AG08395 (cell line): ENCODE results near the gene RCOR1.

Experiments used
- DNase-seq: peaks from one replicate; pipeline ENCODE4 v3.0.0; 2012; ENCODE audit warnings: mixed read lengths, low spot score

Gene RCOR1

GRCh38 chr14:102678394-102678793 lies 85.9 kb downstream of the RCOR1 start:
- no peak for DNase-seq

GRCh38 chr14:102683399-102684297 lies 91.2 kb downstream of the RCOR1 start:
- no peak for DNase-seq

GRCh38 chr14:102684298-102684663 lies 91.8 kb downstream of the RCOR1 start:
- DNase-seq = no peak

GRCh38 chr14:102686196-102686801 lies 93.8 kb downstream of the RCOR1 start:
- no peak for DNase-seq

GRCh38 chr14:102688290-102688689 lies 95.8 kb downstream of the RCOR1 start:
- no peak for DNase-seq

GRCh38 chr14:102690509-102691286 lies 98.2 kb downstream of the RCOR1 start:
- DNase-seq = no peak

- no peak for DNase-seq
Observed at GRCh38 chr14:102691763-102692162, 99.3 kb downstream of the RCOR1 start.

GRCh38 chr14:102692334-102692733 lies 99.9 kb downstream of the RCOR1 start:
- DNase-seq = no peak

GRCh38 chr14:102693006-102693755 lies 100.7 kb downstream of the RCOR1 start:
- no peak for DNase-seq

GRCh38 chr14:102694530-102695166 lies 102.2 kb downstream of the RCOR1 start:
- DNase-seq = peak; percentile 78

- DNase-seq = no peak
Observed at GRCh38 chr14:102695167-102695555, 102.7 kb downstream of the RCOR1 start.

GRCh38 chr14:102696332-102696731 lies 103.9 kb downstream of the RCOR1 start:
- no peak for DNase-seq

GRCh38 chr14:102696856-102697495 lies 104.5 kb downstream of the RCOR1 start:
- DNase-seq = no peak

GRCh38 chr14:102697501-102697900 lies 105.1 kb downstream of the RCOR1 start:
- no peak for DNase-seq

GRCh38 chr14:102699416-102700110 lies 107.1 kb downstream of the RCOR1 start:
- peak; percentile 23 for DNase-seq

GRCh38 chr14:102708494-102708893 lies 116.0 kb downstream of the RCOR1 start:
- no peak for DNase-seq

- DNase-seq = no peak
Observed at GRCh38 chr14:102711207-102711606, 118.8 kb downstream of the RCOR1 start.

- DNase-seq = no peak
Observed at GRCh38 chr14:102711946-102712345, 119.5 kb downstream of the RCOR1 start.

- no peak for DNase-seq
Observed at GRCh38 chr14:102717276-102717675, 124.8 kb downstream of the RCOR1 start.

GRCh38 chr14:102722646-102723045 lies 130.2 kb downstream of the RCOR1 start:
- no peak for DNase-seq
